ENCODE data around the gene MKNK2.

The MKNK2 gene

DNA sequence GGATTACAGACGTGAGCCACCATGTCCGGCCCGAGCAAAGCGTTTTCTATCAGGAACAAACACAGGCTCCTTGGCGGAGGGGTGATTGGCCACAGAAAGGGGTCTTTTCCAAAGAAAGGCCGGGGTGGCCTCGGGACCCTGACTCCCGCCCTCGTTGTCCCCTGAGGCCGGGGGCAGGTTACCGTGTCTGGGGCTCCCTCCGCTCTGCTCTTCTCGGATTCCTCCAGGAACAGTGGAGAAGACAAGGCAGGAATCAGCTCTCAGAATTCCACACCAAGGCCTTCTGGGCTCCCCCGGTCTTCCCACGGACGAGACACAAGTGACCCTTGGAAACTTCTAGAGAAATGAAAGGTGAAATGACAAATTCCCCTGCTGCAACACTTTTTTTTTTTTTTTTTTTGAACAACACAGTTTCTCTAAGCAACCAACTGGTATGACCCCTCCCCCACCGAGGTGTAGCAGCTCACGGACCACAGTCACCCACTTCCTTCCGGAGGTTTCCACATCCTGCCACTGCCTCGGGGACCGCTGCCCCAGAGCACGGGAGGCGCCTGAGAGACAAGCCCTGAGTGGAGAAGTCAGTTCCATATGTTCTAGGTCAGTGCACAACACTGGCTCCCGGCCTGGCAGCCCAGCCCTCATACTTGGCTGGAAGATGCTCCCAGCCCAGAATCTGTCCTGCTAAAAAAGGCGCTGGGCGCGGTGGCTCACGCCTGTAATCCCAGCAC lies 34.1 kb upstream of the MKNK2 start:
- TF ChIP-seq, protein P1, sequence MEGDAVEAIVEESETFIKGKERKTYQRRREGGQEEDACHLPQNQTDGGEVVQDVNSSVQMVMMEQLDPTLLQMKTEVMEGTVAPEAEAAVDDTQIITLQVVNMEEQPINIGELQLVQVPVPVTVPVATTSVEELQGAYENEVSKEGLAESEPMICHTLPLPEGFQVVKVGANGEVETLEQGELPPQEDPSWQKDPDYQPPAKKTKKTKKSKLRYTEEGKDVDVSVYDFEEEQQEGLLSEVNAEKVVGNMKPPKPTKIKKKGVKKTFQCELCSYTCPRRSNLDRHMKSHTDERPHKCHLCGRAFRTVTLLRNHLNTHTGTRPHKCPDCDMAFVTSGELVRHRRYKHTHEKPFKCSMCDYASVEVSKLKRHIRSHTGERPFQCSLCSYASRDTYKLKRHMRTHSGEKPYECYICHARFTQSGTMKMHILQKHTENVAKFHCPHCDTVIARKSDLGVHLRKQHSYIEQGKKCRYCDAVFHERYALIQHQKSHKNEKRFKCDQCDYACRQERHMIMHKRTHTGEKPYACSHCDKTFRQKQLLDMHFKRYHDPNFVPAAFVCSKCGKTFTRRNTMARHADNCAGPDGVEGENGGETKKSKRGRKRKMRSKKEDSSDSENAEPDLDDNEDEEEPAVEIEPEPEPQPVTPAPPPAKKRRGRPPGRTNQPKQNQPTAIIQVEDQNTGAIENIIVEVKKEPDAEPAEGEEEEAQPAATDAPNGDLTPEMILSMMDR (IDR thresholded peaks at IDR 0.05; ENCODE audit: borderline replicate concordance, control extremely low read depth, extremely low read depth, insufficient read depth, missing control alignments), result no peak
- DNase-seq (ENCODE audit: low spot score), result peak; percentile 89
- in situ Hi-C loops (cut with MboI; ENCODE audit: low sequenced_read_pairs, unreplicated experiment), result no loop called here

DNA sequence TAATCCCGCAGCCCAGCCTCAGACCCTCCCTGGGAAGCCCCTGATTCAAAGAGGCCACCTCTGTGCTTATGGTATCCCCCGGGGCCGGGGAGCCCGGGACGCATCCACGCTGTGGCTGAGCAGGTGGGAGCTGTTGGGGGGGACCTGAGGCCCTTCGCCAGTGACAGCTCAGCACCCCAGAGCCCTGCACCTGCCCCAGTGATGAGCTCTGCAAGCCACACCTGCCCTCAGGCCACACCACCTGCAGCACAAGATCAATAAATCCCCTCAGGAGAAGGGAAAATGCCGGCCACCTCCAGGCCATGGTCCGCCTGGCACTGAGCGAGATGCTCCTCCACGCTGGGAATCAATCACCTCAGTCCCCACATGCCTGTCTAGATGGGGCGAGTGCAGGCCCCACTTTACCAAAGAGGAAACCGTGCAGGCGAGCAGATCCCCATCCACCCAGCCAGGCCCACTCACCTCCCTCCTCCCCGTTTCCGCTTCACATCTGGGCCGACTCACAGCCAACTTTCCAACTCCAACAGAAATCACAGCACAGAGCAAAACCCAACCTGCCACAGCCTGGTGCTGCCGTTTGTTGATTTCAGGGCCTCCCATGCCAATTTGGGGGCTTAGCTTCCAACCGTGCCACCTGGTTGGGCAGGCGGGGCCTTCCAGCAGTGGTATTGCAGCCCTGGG lies 32.3 kb upstream of the MKNK2 start:
- in situ Hi-C loops (cut with MboI; ENCODE audit: low sequenced_read_pairs, unreplicated experiment), result no loop called here
- TF ChIP-seq, protein P1 (IDR thresholded peaks at IDR 0.05; ENCODE audit: borderline replicate concordance, control extremely low read depth, extremely low read depth, insufficient read depth, missing control alignments), result no peak
- no peak for DNase-seq (ENCODE audit: low spot score)

DNA sequence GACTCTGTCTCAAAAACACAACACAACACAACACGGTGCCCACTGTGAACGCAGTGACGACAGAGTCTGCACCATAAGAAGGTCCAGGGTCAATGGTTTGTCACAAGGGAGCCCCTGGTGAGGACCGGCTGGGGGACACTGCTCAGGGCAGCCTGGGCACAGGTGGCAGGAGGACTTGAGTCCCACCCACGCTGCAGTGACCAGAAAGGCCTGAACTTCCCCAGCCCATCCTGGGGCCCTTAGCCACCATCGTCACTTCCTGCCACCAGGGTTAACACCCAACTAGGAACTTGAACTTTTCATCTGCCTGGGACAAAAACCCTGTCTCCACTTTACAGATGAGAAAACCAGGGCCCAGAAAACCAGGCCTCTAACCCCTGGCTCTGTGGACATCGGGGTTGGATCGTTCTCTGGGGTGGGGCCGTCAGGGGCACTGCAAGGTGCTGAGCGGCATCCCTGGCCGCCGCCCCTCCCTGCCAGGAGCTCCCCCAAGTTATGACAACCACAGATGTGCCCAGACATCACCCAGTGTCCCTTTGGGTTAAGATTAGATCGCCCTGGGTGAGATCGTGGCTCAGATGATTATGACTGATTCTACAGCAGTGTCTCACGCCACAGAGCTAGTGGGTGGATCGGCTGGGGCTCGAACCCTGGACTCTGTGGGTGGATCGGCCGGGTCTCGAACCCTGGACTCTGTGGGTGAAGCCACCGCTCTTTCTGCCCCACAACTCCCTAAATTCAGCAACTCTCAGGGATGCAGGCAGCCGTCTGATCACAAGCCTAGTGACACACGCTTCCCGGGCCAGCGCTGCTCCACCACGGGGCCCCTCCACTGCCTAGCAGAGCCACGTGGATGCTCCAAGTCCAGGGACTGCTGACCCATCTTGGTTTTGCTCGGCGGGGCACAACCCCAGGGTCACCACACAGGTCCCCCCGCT lies 31.1 kb upstream of the MKNK2 start:
- peak; percentile 72 for DNase-seq (ENCODE audit: low spot score)
- in situ Hi-C loops (cut with MboI; ENCODE audit: low sequenced_read_pairs, unreplicated experiment), result no loop called here
- TF ChIP-seq, protein P1 (IDR thresholded peaks at IDR 0.05; ENCODE audit: borderline replicate concordance, control extremely low read depth, extremely low read depth, insufficient read depth, missing control alignments), result no peak

DNA sequence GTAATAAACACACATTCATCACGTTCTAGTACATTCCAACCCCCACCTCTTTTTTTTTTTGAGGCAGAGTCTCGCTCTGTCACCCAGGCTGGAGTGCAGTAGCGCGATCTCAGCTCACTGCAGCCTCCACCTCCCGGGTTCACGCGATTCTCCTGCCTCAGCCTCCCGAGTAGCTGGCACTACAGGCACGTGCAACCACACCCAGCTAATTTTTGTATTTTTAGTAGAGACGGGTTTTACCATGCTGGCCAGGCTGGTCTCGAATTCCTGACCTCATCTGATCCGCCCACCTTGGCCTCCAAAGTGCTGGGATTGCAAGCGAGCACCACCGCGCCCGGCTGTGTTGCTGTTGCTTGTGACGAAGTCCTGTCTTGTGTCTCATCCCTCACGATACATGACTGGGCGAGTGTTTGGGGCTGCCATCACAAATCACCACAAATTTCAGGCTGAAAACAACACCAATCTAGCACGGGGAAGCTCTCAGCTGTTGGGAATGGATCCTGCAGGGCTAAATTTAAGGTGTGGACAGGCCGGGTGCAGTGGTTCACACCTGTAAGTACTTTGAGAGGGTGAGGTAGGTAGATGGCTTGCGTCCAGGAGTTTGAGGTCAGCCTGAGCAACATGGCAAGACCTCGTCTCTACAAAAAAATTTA lies 29.4 kb upstream of the MKNK2 start:
- TF ChIP-seq, protein P1 (IDR thresholded peaks at IDR 0.05; ENCODE audit: borderline replicate concordance, control extremely low read depth, extremely low read depth, insufficient read depth, missing control alignments), result no peak
- DNase-seq (ENCODE audit: low spot score), result no peak
- in situ Hi-C loops (cut with MboI; ENCODE audit: low sequenced_read_pairs, unreplicated experiment), result no loop called here

DNA sequence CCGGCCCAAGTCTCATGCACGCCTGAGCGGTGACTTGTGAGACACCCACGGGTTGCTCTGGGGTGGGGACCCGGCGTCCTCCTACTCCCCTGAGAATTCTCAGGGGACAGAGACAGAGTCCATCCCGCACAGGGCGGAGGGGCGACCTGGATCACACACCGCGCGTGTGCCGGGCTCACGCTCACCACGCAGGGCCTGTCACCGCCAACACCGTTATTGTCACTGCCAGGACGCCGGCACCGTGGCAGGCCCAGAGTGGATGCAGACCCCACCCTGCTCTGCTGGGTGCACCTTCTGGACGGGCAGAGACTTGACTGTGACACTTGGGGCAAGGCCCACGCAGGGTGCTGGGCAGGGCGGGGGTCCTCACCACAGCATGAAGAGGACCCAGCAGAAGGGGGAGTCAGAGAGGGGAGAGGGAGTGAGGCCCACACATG lies 28.8 kb upstream of the MKNK2 start:
- in situ Hi-C loops (cut with MboI; ENCODE audit: low sequenced_read_pairs, unreplicated experiment), result no loop called here
- no peak for DNase-seq (ENCODE audit: low spot score)
- TF ChIP-seq, protein P1 (IDR thresholded peaks at IDR 0.05; ENCODE audit: borderline replicate concordance, control extremely low read depth, extremely low read depth, insufficient read depth, missing control alignments), result no peak
